ENCODE data around the gene BPNT1. TPM values are rescaled to one million over a fixed set of nuclear protein-coding genes. Genes with fewer than 3 reads are reported as not detected.
"Not testable (repeated sequence)": the region's sequence is repeated elsewhere in the genome, so short reads cannot be mapped to it uniquely, and the experiment has no call there.

BPNT1 gene
- total and polyA plus RNA-seq, 2 donors (not counting 3 experiments of a cell fraction or from before 2014, with no cell fraction given): 20.3 to 29.0 TPM

DNA sequence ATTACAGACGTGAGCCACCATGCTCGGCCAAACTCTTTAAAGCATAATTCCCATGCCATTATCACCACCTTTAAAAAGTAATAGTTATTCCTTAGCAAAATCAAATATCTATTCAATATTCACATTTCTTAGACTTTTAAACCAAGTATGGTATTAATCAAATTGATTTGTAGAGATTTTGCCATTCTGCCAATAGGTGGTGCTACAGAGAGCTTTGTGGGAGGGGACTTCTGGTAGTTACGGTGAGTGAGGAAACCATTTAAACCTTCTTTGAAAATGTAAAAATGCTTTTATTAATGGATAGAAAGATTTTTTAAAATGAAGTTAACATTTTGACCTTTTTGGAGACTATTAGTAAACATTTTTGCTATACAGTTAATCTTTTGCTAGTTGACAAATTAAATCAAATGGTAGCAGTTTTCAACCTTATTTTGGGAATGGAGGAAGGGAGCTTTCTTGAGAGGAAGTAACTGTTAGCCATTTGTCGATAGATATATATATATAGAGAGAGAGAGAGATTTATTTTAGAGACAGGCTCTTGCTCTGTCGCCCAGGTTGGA, 23.6 kb upstream of the BPNT1 start:
- no peaks in the 10 kb centered on the region for H3K27me3 ChIP-seq (ENCODE audit: control insufficient read depth in 2 of 2, insufficient read depth in 2 of 2, low read length in 2 of 2)
- no peak overlapping the region for H2AFZ ChIP-seq (ENCODE audit: low read depth, low read length)
- no peaks in the 10 kb centered on the region for H4K20me1 ChIP-seq (replicated peaks; ENCODE audit: control insufficient read depth, extremely low read depth, insufficient read depth, low read length)
- FAIRE-seq: peak; percentile 28
- ChIA-PET CTCF (interaction anchor here (0.6 to 3.1 kb wide), 30 partner anchors 8 to 135 kb away, joined by 3 to 28 read pairs (median 4); partner anchors contain the start of genes BPNT1, EPRS1 and IARS2), POLR2A (no interaction called here)
- dilution Hi-C loops (cut with MboI; ENCODE audit: extremely low pct_ligation_motif_present, low sequenced_read_pairs) (no loop called here), intact Hi-C loops (cut with micrococcal nuclease) (no loop called here)
- H3K4me3 ChIP-seq (replicated peaks in 1 of 3; ENCODE audit: insufficient read depth in 1 of 3, low read depth in 1 of 3, low read length in 3 of 3): no peak overlapping the region
- H3K9me3 ChIP-seq (replicated peaks; ENCODE audit: control insufficient read depth, insufficient read depth, low read length): no peaks in the 10 kb centered on the region
- TF ChIP-seq, protein P1, sequence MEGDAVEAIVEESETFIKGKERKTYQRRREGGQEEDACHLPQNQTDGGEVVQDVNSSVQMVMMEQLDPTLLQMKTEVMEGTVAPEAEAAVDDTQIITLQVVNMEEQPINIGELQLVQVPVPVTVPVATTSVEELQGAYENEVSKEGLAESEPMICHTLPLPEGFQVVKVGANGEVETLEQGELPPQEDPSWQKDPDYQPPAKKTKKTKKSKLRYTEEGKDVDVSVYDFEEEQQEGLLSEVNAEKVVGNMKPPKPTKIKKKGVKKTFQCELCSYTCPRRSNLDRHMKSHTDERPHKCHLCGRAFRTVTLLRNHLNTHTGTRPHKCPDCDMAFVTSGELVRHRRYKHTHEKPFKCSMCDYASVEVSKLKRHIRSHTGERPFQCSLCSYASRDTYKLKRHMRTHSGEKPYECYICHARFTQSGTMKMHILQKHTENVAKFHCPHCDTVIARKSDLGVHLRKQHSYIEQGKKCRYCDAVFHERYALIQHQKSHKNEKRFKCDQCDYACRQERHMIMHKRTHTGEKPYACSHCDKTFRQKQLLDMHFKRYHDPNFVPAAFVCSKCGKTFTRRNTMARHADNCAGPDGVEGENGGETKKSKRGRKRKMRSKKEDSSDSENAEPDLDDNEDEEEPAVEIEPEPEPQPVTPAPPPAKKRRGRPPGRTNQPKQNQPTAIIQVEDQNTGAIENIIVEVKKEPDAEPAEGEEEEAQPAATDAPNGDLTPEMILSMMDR (IDR thresholded peaks at IDR 0.05; ENCODE audit: extremely low read depth in 1 of 2, insufficient read depth in 1 of 2, low read depth in 1 of 2, low read length in 2 of 2): peak; percentile 50 to 56
- TF ChIP-seq, protein P2, sequence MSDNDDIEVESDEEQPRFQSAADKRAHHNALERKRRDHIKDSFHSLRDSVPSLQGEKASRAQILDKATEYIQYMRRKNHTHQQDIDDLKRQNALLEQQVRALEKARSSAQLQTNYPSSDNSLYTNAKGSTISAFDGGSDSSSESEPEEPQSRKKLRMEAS (IDR thresholded peaks at IDR 0.05; ENCODE audit: insufficient read depth, insufficient read length): no peak
- no peak for TF ChIP-seq POLR2AphosphoS5 (IDR thresholded peaks at IDR 0.05; ENCODE audit: insufficient read depth, low read depth, low read length)
- H3K9ac ChIP-seq (replicated peaks; ENCODE audit: extremely low read depth, insufficient read depth, low read length): no peak overlapping the region
- H3K4me2 ChIP-seq (ENCODE audit: insufficient read depth, low read length): no peak overlapping the region
- H3K27ac ChIP-seq (ENCODE audit: insufficient read depth, low read depth, low read length): no peak overlapping the region
- no peaks in the 10 kb centered on the region for H3K9me1 ChIP-seq (replicated peaks; ENCODE audit: control insufficient read depth, extremely low read depth, insufficient read depth, low read length)
- no TSS peak for BruUV-seq (replicated peaks)
- DNase-seq (ENCODE audit: low read depth, low spot score): peak; percentile 40
- no peaks in the 10 kb centered on the region for H3K79me2 ChIP-seq (ENCODE audit: control insufficient read depth, insufficient read depth, low read length)
- H3K36me3 ChIP-seq (ENCODE audit: control insufficient read depth in 2 of 2, extremely low read depth in 1 of 2, insufficient read depth in 2 of 2, low read length in 2 of 2): peaks cover 2 to 4% of the 10 kb centered on the region in 2 experiments
- no peaks in the 10 kb centered on the region for H3K4me1 ChIP-seq (ENCODE audit: control insufficient read depth, extremely low read depth, insufficient read depth, low read length)

DNA sequence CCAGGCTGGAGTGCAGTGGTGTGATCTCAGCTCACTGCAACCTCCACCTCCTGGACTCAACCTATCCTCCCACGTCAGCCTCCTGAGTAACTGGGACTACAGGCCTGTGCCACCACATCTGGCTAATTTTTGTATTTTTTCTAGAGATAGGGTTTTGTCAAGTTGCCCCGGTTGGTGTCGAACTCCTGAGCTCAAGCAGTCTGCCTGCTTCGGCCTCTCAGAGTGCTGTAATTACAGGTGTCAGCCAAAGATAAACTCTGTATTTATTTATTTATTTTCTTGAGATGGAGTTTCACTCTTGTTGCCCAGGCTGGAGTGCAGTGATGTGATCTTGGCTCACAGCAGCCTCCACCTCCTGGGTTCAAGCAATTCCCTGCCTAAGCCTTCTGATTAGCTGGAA, 23.0 kb upstream of the BPNT1 start:
- dilution Hi-C loops (cut with MboI; ENCODE audit: extremely low pct_ligation_motif_present, low sequenced_read_pairs); BruUV-seq (replicated peaks); H3K4me2 ChIP-seq (ENCODE audit: insufficient read depth, low read length); H3K79me2 ChIP-seq (ENCODE audit: control insufficient read depth, insufficient read depth, low read length); intact Hi-C loops (cut with micrococcal nuclease); FAIRE-seq; H3K27me3 ChIP-seq (ENCODE audit: control insufficient read depth in 2 of 2, insufficient read depth in 2 of 2, low read length in 2 of 2); H2AFZ ChIP-seq (ENCODE audit: low read depth, low read length); H3K36me3 ChIP-seq (ENCODE audit: control insufficient read depth in 2 of 2, extremely low read depth in 1 of 2, insufficient read depth in 2 of 2, low read length in 2 of 2); H3K9me1 ChIP-seq (replicated peaks; ENCODE audit: control insufficient read depth, extremely low read depth, insufficient read depth, low read length); H3K9me3 ChIP-seq (replicated peaks; ENCODE audit: control insufficient read depth, insufficient read depth, low read length); H4K20me1 ChIP-seq (replicated peaks; ENCODE audit: control insufficient read depth, extremely low read depth, insufficient read depth, low read length); H3K9ac ChIP-seq (replicated peaks; ENCODE audit: extremely low read depth, insufficient read depth, low read length); H3K27ac ChIP-seq (ENCODE audit: insufficient read depth, low read depth, low read length); POLR2A ChIA-PET; DNase-seq (ENCODE audit: low read depth, low spot score); H3K4me1 ChIP-seq (ENCODE audit: control insufficient read depth, extremely low read depth, insufficient read depth, low read length); H3K4me3 ChIP-seq (replicated peaks in 1 of 3; ENCODE audit: insufficient read depth in 1 of 3, low read depth in 1 of 3, low read length in 3 of 3): not testable (repeated sequence)
- CTCF ChIA-PET: interaction anchor here (0.6 to 3.1 kb wide), 24 partner anchors 8 to 135 kb away, joined by 3 to 28 read pairs (median 4); partner anchors contain the start of genes BPNT1, EPRS1 and IARS2

DNA sequence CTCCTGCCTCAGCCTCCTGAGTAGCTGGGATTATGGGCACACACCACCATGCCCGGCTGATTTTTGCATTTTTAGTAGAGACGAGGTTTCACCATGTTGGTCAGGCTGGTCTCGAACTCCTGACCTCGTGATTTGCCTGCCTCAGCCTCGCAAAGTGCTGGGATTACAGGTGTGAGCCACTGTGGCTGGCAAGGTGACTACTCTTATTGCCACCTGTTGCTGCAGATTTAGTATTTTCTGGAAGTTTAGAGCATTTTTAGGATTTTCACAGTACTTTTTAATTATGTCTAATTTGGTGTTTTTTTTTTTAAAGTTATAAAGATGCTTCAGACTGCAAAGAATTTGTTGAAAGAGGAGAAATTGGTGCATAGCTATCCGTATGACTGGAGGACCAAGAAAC, 20.9 kb upstream of the BPNT1 start:
- H3K4me1 ChIP-seq (ENCODE audit: control insufficient read depth, extremely low read depth, insufficient read depth, low read length); H3K4me2 ChIP-seq (ENCODE audit: insufficient read depth, low read length); H4K20me1 ChIP-seq (replicated peaks; ENCODE audit: control insufficient read depth, extremely low read depth, insufficient read depth, low read length); POLR2A ChIA-PET; H3K4me3 ChIP-seq (replicated peaks in 1 of 3; ENCODE audit: insufficient read depth in 1 of 3, low read depth in 1 of 3, low read length in 3 of 3); H2AFZ ChIP-seq (ENCODE audit: low read depth, low read length); dilution Hi-C loops (cut with MboI; ENCODE audit: extremely low pct_ligation_motif_present, low sequenced_read_pairs); H3K27me3 ChIP-seq (ENCODE audit: control insufficient read depth in 2 of 2, insufficient read depth in 2 of 2, low read length in 2 of 2); FAIRE-seq; H3K27ac ChIP-seq (ENCODE audit: insufficient read depth, low read depth, low read length); intact Hi-C loops (cut with micrococcal nuclease); H3K79me2 ChIP-seq (ENCODE audit: control insufficient read depth, insufficient read depth, low read length); BruUV-seq (replicated peaks); H3K9me3 ChIP-seq (replicated peaks; ENCODE audit: control insufficient read depth, insufficient read depth, low read length); DNase-seq (ENCODE audit: low read depth, low spot score); H3K9ac ChIP-seq (replicated peaks; ENCODE audit: extremely low read depth, insufficient read depth, low read length); H3K36me3 ChIP-seq (ENCODE audit: control insufficient read depth in 2 of 2, extremely low read depth in 1 of 2, insufficient read depth in 2 of 2, low read length in 2 of 2); H3K9me1 ChIP-seq (replicated peaks; ENCODE audit: control insufficient read depth, extremely low read depth, insufficient read depth, low read length): not testable (repeated sequence)
- CTCF ChIA-PET: interaction anchor here (1.0 kb wide), 1 partner anchor 10 kb away, joined by 3 read pairs; no protein-coding TSS in a partner anchor

All from endothelial cell of umbilical vein (primary cell).